Measurements from ENCODE around the gene FERMT3. TPM values are rescaled to one million over a fixed set of nuclear protein-coding genes. Genes with fewer than 3 reads are reported as not detected.

FERMT3 gene
- polyA plus RNA-seq, 1 of the 3 experiments (the other 2 are of a cell fraction), result 1.4 TPM

- POLR2A ChIA-PET, result interaction anchor here (1.3 to 1.7 kb wide), 2 partner anchors 9 to 15 kb away, joined by 3 to 5 read pairs; no protein-coding TSS in a partner anchor
These were observed 13.8 kb downstream of the FERMT3 start for GRCh38 chr11:64220271-64220670.

GRCh38 chr11:64220798-64221197 is 14.3 kb downstream of the FERMT3 start:
- WGBS (ENCODE audit: low lambda C conversion rate), result 93% methylated on average over 8 of the region's 14 CpGs
- H2AFZ ChIP-seq (ENCODE audit: low read depth), result no peak overlapping the region
- H3K27me3 ChIP-seq (ENCODE audit: insufficient read depth), result no peaks in the 10 kb centered on the region
- H3K4me1 ChIP-seq (ENCODE audit: control insufficient read depth in 1 of 2, insufficient read depth in 2 of 2, low read depth in 1 of 2, low read length in 1 of 2), result peaks cover 0 to 27% of the 10 kb centered on the region in 2 experiments; a peak in 2 of 4 replicates
- ChIA-PET CTCF (interaction anchor here (0.9 kb wide), 1 partner anchor 11 kb away, joined by 3 read pairs; no protein-coding TSS in a partner anchor), POLR2A (interaction anchor here (1.3 kb wide), 1 partner anchor 9 kb away, joined by 3 read pairs; no protein-coding TSS in a partner anchor)
- no peak for DNase-seq
- no peaks in the 10 kb centered on the region for H4K20me1 ChIP-seq (ENCODE audit: insufficient read depth)
- no peak overlapping the region for H3K27ac ChIP-seq (ENCODE audit: low read depth in 2 of 2, low read length in 1 of 2)
- no peak for TF ChIP-seq IRF3 (IDR thresholded peaks at IDR 0.05; ENCODE audit: low read depth, low read length)
- TF ChIP-seq GABPA (IDR thresholded peaks at IDR 0.05; ENCODE audit: low read depth), result no peak
- TF ChIP-seq FOXM1 (IDR thresholded peaks at IDR 0.05; ENCODE audit: low read depth), result no peak
- no peak for TF ChIP-seq POLR2AphosphoS5 (IDR thresholded peaks at IDR 0.05; ENCODE audit: low read depth, low read length)
- TF ChIP-seq PBX3 (IDR thresholded peaks at IDR 0.05), result no peak
- TF ChIP-seq RFX5 (IDR thresholded peaks at IDR 0.05; ENCODE audit: low read length), result no peak
- TF ChIP-seq TEAD4 (IDR thresholded peaks at IDR 0.05; ENCODE audit: borderline replicate concordance, insufficient read depth), result no peak
- no peak for TF ChIP-seq CHD2 (IDR thresholded peaks at IDR 0.05; ENCODE audit: low read length, partially characterized antibody)
- no peaks in the 10 kb centered on the region for H3K9me3 ChIP-seq
- H3F3A ChIP-seq (replicated peaks; ENCODE audit: insufficient read depth), result peaks cover 2% of the 10 kb centered on the region
- no peak overlapping the region for H3K9ac ChIP-seq
- H3K36me3 ChIP-seq (replicated peaks in 1 of 2; ENCODE audit: control insufficient read depth in 1 of 2, insufficient read depth in 2 of 2, low read length in 1 of 2), result peaks cover 0 to 10% of the 10 kb centered on the region in 2 experiments
- peaks cover 10% of the 10 kb centered on the region; the same call in 1 of the 2 replicates for H3K79me2 ChIP-seq (ENCODE audit: insufficient read depth)
- no peak overlapping the region for H3K4me2 ChIP-seq
- no peaks in the 10 kb centered on the region for H3K9me2 ChIP-seq
- H3K4me3 ChIP-seq (ENCODE audit: low read depth in 2 of 2, low read length in 1 of 2), result no peak overlapping the region

More at GRCh38 chr11:64220271-64220670, 13.8 kb downstream of the FERMT3 start:
- H3K4me2 ChIP-seq, result no peak overlapping the region
- no peaks in the 10 kb centered on the region for H4K20me1 ChIP-seq (ENCODE audit: insufficient read depth)
- 86% methylated on average over 11 of the region's 17 CpGs for WGBS (ENCODE audit: low lambda C conversion rate)
- no peak overlapping the region; a peak in 1 of 4 replicates for H3K27ac ChIP-seq (ENCODE audit: low read depth in 2 of 2, low read length in 1 of 2)
- peaks cover 0 to 25% of the 10 kb centered on the region in 2 experiments; a peak in 2 of 4 replicates for H3K4me1 ChIP-seq (ENCODE audit: control insufficient read depth in 1 of 2, insufficient read depth in 2 of 2, low read depth in 1 of 2, low read length in 1 of 2)
- CTCF ChIA-PET, result interaction anchor here (0.9 kb wide), 1 partner anchor 10 kb away, joined by 3 read pairs; no protein-coding TSS in a partner anchor
- H3K79me2 ChIP-seq (ENCODE audit: insufficient read depth), result peaks cover 5% of the 10 kb centered on the region; the same call in 1 of the 2 replicates
- DNase-seq, result no peak
- H3K36me3 ChIP-seq (replicated peaks in 1 of 2; ENCODE audit: control insufficient read depth in 1 of 2, insufficient read depth in 2 of 2, low read length in 1 of 2), result peaks cover 0 to 10% of the 10 kb centered on the region in 2 experiments
- H3K27me3 ChIP-seq (ENCODE audit: insufficient read depth), result no peaks in the 10 kb centered on the region
- TF ChIP-seq GABPA (IDR thresholded peaks at IDR 0.05; ENCODE audit: low read depth), result no peak
- no peak for TF ChIP-seq RAD21 (IDR thresholded peaks at IDR 0.05; ENCODE audit: low read length)
- H3F3A ChIP-seq (replicated peaks; ENCODE audit: insufficient read depth), result peaks cover 2% of the 10 kb centered on the region
- no peak overlapping the region for H2AFZ ChIP-seq (ENCODE audit: low read depth)
- H3K9me3 ChIP-seq, result no peaks in the 10 kb centered on the region
- H3K4me3 ChIP-seq (ENCODE audit: low read depth in 2 of 2, low read length in 1 of 2), result no peak overlapping the region
- no peaks in the 10 kb centered on the region for H3K9me2 ChIP-seq
- H3K9ac ChIP-seq, result no peak overlapping the region

All from SK-N-SH (cell line).